Ovary (tissue), 3 donors: Measurements from ENCODE around the gene KIF7.

Source experiments
- EP300 ChIP-seq: sonication (generic); formaldehyde crosslinking; IDR thresholded peaks from one replicate; pipeline ENCODE4 v1.6.1; 2017; ENCODE audit warnings: antibody characterized with exemption
- POLR2A ChIP-seq: fragments of 450-650 bp; IDR thresholded peaks from one replicate; pipeline ENCODE4 v1.6.1; 2017; ENCODE audit warnings: antibody characterized with exemption, mild to moderate bottlenecking, moderate library complexity
- TF ChIP-seq, protein P1 (sequence below), 3 donors: fragments of 450-650 bp in 2 of 3; fragments of 200-600 bp in 1 of 3; IDR thresholded peaks; one replicate each; pipeline versions ENCODE4 v1.5.1 to v1.8.0; 2016 to 2022; ENCODE audit warnings: antibody characterized with exemption in 3 of 3, mild to moderate bottlenecking in 1 of 3
- donor health status: DM: no; HTN: no; CAD: no.

DNA sequence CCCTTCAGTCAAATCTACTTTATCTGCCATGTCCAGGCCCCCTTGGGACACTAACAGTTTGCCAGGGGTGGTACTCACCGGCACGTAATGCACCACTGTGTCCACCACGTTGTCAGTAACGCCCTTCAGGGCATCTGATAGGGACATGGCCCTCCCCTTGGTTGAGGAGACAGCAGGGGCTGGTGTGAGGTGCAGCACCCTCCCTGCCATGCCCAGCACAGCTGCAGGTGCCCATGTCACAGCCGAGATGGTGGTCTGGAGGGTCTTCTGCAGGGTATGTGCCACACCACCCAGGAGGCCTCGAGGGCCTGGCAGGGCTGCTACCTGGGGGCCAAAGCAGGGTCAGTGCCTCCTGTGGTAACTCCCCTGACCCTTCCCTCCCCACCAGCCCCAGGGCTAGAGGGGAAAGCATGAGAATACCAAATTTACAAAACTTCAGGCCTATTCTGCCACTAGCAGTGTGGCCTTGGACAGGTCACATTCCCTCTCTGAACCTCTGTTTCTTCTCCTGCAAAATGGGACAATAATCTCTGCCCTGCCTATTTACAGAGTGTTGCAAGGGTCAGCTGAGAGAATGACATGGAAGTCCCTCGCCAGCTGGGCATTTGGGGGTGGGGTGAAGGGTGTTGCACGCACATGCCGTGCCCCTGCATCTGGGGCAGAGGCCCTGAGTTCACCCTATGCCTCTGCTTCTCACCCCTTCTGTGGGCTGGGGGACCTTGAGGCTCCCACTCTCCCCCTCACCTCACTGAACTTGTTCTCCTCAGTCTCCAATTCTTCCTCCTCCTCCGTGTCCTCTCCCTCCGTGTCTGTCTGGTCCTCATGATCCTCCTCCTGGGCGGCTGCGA, 11.8 kb upstream of the KIF7 start:
- no peak for TF ChIP-seq POLR2A
- TF ChIP-seq, protein P1, sequence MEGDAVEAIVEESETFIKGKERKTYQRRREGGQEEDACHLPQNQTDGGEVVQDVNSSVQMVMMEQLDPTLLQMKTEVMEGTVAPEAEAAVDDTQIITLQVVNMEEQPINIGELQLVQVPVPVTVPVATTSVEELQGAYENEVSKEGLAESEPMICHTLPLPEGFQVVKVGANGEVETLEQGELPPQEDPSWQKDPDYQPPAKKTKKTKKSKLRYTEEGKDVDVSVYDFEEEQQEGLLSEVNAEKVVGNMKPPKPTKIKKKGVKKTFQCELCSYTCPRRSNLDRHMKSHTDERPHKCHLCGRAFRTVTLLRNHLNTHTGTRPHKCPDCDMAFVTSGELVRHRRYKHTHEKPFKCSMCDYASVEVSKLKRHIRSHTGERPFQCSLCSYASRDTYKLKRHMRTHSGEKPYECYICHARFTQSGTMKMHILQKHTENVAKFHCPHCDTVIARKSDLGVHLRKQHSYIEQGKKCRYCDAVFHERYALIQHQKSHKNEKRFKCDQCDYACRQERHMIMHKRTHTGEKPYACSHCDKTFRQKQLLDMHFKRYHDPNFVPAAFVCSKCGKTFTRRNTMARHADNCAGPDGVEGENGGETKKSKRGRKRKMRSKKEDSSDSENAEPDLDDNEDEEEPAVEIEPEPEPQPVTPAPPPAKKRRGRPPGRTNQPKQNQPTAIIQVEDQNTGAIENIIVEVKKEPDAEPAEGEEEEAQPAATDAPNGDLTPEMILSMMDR (IDR thresholded peaks at IDR 0.05), result no peak
- no peak for TF ChIP-seq EP300
